ENCODE measurements around the gene ANKRD34A.

ANKRD34A gene

DNA sequence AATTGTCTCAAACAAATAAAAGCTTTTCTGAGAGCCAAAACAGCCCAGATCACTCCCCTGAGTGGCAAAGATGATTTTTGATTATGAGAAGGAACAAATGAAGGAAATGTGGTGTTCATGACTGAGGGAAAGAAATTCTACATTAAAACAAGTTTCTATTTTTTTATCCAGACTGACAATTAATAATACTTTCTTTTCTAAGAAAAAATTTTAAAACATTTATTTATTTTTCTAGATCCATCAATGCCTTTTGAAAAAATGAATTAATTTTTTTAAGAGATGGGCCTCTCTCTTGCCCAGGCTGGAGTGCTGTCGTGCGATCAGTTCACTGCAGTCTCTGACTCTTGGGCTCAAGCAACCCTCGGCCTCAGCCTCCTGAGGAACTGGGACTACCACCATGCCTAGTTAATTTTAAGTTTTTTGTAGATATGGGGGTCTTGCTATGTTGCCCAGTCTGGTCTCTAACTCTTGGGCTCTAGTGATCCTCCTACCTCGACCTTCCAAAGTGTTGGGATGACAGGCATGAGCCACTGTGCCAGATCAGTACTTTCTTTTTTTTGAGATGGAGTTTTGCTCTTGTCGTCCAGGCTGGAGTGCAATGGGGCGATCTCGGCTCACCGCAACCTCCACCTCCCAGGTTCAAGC is 43.2 kb upstream of the ANKRD34A start:
- Histone ChIP-seq H3K27me3 (ENCODE audit: insufficient read depth, poor library complexity, severe bottlenecking) (no peaks in the 10 kb centered on the region), H3K9me3 (ENCODE audit: severe bottlenecking) (no peaks in the 10 kb centered on the region), H3K36me3 (ENCODE audit: low read depth) (no peaks in the 10 kb centered on the region), H3K4me3 (ENCODE audit: severe bottlenecking) (no peak overlapping the region), H3K27ac (ENCODE audit: poor library complexity, severe bottlenecking) (peak overlapping the region; percentile 13), H3K4me1 (ENCODE audit: insufficient read depth, poor library complexity, severe bottlenecking) (peaks cover 3% of the 10 kb centered on the region)
- no peak for ATAC-seq (ENCODE audit: low read depth)
- TF ChIP-seq, protein P1, sequence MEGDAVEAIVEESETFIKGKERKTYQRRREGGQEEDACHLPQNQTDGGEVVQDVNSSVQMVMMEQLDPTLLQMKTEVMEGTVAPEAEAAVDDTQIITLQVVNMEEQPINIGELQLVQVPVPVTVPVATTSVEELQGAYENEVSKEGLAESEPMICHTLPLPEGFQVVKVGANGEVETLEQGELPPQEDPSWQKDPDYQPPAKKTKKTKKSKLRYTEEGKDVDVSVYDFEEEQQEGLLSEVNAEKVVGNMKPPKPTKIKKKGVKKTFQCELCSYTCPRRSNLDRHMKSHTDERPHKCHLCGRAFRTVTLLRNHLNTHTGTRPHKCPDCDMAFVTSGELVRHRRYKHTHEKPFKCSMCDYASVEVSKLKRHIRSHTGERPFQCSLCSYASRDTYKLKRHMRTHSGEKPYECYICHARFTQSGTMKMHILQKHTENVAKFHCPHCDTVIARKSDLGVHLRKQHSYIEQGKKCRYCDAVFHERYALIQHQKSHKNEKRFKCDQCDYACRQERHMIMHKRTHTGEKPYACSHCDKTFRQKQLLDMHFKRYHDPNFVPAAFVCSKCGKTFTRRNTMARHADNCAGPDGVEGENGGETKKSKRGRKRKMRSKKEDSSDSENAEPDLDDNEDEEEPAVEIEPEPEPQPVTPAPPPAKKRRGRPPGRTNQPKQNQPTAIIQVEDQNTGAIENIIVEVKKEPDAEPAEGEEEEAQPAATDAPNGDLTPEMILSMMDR (IDR thresholded peaks at IDR 0.05; ENCODE audit: poor library complexity, severe bottlenecking) = peak; percentile 68
- no peak for DNase-seq (ENCODE audit: low spot score)

DNA sequence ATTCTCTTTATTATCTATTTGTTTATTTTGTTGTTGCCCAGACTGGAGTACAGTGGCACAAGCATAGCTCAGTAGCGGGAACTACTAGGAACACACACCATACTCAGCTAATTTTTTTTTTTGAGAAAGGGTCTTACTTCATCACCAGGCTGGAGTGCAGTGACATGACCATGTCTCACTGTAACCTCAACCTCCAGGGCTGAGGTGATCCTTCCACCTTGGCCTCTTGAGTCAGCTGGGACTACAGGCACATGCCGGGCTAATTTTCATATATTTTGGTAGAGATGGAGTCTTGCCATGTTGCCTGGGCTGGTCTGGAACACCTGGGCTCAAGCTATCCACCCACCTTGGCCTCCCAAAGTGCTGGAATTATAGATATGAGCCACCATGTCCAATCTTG is 37.3 kb upstream of the ANKRD34A start:
- DNase-seq (ENCODE audit: low spot score) = no peak

DNA sequence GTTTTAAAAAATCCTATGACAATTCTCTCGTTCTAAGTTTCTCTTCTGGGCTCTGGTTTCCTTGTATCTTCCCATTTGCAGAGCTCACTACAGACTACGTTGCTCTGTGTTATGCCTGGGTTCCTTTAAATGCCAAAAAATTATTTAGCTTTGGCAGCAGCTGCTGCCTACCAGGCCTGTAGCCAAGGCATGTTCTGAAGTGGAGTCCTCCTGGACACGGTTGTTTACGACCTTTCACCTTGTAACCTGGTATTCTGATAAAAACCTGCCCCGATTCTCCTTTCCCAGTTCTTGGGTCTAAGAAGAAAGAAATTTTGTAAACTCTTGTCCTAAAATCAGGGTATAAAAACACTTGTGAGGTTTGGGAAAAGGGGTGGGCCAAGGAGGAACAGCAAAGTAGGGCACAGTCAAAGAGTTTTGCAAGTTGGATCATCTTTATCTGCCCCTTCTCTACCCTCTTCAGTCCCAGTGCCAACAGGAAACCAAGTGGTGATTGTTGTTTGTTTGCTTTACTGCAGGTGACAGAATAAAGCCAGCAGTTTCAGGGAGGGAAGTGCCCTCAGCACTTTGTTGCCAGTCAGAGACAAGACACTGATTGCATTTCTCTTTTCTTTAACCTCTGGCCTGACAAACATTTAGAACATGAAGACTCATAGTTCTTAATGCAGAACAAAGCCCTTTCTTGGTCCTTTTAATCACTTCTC is 35.1 kb upstream of the ANKRD34A start:
- H3K4me3 ChIP-seq (ENCODE audit: severe bottlenecking) = no peak overlapping the region
- no peak for ATAC-seq (ENCODE audit: low read depth)
- peaks cover 22% of the 10 kb centered on the region for H3K4me1 ChIP-seq (ENCODE audit: insufficient read depth, poor library complexity, severe bottlenecking)

More for the DNA sequence above, 37.3 kb upstream of the ANKRD34A start:
- Histone ChIP-seq H3K27ac (ENCODE audit: poor library complexity, severe bottlenecking) (no peak overlapping the region), H3K4me1 (ENCODE audit: insufficient read depth, poor library complexity, severe bottlenecking) (peaks cover 22% of the 10 kb centered on the region), H3K4me3 (ENCODE audit: severe bottlenecking) (no peak overlapping the region), H3K9me3 (ENCODE audit: severe bottlenecking) (no peaks in the 10 kb centered on the region), H3K36me3 (ENCODE audit: low read depth) (no peaks in the 10 kb centered on the region), H3K27me3 (ENCODE audit: insufficient read depth, poor library complexity, severe bottlenecking) (no peaks in the 10 kb centered on the region)
- no peak for ATAC-seq (ENCODE audit: low read depth)
- TF ChIP-seq, protein P1 (IDR thresholded peaks at IDR 0.05; ENCODE audit: poor library complexity, severe bottlenecking) = no peak

DNA sequence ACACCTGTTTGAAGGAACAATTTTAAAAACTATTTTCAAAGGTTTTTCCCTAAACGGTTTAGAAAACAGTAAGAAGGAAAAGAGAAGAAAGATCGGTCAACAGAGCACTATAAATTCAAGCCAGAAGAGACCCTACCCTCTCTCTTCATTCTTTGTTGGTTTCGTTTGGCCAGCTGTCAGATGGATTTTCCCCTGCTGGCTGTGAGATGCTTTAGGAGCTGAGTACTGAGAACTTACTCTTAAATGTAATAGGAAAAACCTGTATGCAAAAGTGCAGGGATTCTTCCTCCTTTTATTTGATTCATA is 33.3 kb upstream of the ANKRD34A start:
- no peaks in the 10 kb centered on the region for H3K9me3 ChIP-seq (ENCODE audit: severe bottlenecking)
- peaks cover 35% of the 10 kb centered on the region for H3K36me3 ChIP-seq (ENCODE audit: low read depth)
- no peak overlapping the region for H3K4me3 ChIP-seq (ENCODE audit: severe bottlenecking)
- ATAC-seq (ENCODE audit: low read depth) (no peak), DNase-seq (ENCODE audit: low spot score) (no peak)
- peak overlapping the region; percentile 91 for H3K27ac ChIP-seq (ENCODE audit: poor library complexity, severe bottlenecking)
- TF ChIP-seq, protein P1 (IDR thresholded peaks at IDR 0.05; ENCODE audit: poor library complexity, severe bottlenecking) = no peak
- no peaks in the 10 kb centered on the region for H3K27me3 ChIP-seq (ENCODE audit: insufficient read depth, poor library complexity, severe bottlenecking)
- peaks cover 32% of the 10 kb centered on the region for H3K4me1 ChIP-seq (ENCODE audit: insufficient read depth, poor library complexity, severe bottlenecking)

More for the DNA sequence above, 35.1 kb upstream of the ANKRD34A start:
- Histone ChIP-seq H3K27ac (ENCODE audit: poor library complexity, severe bottlenecking) (peak overlapping the region; percentile 17), H3K9me3 (ENCODE audit: severe bottlenecking) (no peaks in the 10 kb centered on the region), H3K36me3 (ENCODE audit: low read depth) (peaks cover 17% of the 10 kb centered on the region), H3K27me3 (ENCODE audit: insufficient read depth, poor library complexity, severe bottlenecking) (no peaks in the 10 kb centered on the region)
- TF ChIP-seq, protein P1 (IDR thresholded peaks at IDR 0.05; ENCODE audit: poor library complexity, severe bottlenecking) = no peak
- DNase-seq (ENCODE audit: low spot score) = no peak
